CD4-positive, alpha-beta T cell treated with Interleukin-12 subunit alpha and Interleukin-12 subunit beta, for 1 hour (primary cell): ENCODE results near the gene TMEM100.

Experiments
- DNase-seq: peaks from one replicate; pipeline ENCODE4 v3.0.0-alpha.2; 2020

The TMEM100 gene, protein sequence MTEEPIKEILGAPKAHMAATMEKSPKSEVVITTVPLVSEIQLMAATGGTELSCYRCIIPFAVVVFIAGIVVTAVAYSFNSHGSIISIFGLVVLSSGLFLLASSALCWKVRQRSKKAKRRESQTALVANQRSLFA

DNA sequence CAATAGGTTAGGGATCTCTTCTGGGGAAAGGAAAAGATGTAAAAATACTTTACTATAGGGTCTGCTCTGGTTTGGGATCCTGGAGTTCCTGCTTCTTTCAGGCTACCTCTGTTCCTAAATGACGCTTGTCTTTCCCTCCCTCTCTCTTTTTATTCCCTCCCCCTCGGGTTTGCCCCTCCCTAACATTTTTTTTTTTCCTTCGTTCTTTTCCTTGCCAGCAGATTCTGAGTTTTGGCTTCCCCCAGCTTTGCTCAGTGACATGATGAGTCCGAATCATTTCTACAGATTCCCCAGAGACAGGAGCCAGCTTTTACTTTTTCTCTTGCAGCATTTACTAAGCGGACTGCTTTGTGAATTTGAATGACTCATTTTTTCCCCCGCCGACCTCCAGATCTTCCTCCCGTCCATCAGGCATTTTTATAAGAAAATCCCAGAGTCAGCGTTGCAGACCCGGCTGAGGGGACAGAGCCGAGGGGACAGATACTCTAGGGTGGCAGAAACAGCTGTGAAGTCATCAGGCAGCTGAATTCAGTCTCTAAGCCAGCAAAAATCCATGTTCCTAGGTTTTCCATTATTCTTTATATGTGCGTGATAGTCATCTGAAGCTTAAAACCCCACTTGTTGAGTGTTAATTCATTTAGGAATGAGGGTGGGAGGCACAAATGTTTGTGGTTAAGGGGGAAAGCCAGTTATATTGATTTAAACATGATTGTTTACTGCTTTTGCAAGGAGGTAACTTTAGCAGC is at the start of gene TMEM100:
Gene TMEM100, minus strand, starts transcription at position 123 of the 746 bp plus-strand sequence. CDS start 1,794 bp downstream, outside the sequence.
- no peak for DNase-seq

DNA sequence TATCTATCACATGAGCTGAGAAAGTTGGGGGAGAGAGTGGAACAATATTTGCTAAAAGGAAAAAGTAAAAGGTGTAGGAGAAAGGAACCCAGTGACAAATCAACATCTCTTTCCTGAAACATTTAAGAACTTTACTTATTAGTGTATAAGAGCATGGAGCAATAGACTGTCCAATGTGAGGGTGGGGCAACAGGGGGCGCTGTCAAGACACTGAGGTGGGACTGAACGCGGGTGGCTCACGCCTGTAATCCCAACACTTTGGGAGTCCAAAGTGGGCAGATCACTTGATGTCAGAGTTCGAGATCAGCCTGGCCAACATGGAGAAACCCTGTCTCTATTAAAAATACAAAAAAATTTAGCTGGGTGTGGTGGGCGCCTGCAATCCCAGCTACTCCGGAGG is 49.4 kb upstream of the TMEM100 start:
- DNase-seq: no peak

DNA sequence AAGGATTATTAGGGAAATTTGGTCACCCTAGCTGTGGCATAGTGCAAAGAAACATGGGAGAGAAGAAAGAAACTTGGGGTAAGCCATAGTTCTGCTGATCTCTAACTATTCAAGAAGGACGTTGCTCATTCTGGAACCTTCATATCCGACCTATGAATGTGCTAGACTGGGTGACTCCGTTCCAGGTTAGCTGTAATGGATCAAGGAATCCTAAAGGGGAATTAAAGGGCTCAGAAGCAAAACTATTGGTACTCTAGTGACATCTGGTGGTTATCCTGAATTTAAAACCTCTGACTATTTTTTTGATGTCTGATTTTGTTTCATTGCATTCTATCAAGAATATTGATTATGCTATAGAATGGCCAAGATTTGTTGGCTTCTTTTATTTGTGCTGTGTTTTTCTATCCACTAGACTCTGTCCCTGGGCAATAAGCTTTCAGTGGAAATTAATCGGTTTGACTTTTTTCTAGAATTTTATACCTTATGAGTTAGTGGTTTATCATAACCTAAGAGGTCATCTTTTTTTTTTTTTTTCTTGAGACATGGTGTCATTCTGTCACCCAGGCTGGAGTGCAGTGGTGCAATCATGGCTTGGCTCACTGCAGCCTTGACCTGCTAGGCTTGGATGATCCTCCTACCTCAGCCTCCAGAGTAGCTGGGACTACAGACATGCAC is 47.7 kb upstream of the TMEM100 start:
- peak; percentile 9 for DNase-seq

DNA sequence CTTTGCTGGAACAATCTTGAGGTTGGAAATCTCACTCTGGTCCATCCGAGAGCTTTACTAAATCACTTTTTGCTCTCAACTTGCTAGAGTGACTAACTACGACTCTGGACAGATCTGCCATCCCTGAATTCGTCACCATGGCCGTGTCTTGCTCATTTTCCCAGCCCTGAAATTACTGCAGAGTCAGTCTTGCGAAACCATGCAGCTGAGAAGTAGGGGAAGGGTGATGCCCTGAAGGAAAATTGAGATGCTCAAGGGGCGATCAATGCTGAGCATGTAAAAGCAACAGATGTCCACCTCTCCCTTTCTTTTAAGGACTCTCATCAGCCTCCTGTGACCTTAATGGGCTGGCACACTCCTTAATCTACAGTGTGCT is 46.9 kb upstream of the TMEM100 start:
- DNase-seq: no peak

DNA sequence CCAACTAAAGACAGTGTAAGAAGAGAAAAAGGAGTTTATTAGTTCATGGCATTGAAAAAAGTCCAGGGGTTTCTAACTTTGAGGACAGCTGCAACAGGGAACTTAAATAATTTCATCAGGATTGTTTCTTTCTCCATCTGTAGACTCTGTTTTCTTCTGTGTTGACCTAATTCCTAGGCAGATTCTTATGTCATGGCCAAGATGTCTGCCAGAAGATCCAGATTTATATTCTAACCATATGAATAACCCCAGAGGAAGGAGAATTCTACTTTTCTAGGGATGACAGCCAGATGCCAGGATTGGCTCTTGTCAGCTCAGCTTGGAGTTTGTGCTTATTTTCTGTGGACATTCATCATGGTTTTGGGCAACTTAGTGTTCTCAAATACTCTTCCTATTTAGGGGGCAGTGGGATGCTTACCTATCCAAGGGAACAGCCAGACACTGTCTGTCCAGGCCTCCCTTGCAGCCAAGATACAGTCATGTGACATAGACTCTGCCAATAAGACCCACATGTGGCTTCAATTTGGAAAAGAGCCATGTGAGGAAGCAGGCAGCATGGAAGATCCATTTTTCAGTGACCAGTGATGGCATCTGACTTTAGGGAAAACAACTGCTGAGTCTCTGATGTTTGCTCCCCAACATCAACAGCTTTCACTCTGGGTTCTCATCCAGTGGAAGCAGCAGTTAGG is 46.4 kb upstream of the TMEM100 start:
- no peak for DNase-seq

DNA sequence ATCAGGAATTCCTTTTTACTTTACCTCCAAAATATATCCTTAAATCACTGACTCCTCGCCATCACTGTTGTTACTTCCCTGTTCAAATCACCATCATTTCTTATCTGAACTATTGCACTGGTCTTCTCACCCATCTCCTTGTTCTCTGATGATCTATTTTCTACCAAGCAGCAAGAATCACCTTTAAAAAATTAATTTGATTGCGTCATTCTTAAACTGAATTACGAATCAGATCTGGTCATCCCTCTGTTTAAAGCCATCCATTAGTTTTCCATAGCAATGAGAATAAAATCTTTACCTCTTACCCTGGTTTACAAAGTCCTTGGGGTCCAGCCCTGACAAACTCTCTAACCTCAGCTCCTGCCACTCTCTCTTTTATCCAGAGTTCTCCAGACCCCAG is 42.8 kb upstream of the TMEM100 start:
- no peak for DNase-seq

DNA sequence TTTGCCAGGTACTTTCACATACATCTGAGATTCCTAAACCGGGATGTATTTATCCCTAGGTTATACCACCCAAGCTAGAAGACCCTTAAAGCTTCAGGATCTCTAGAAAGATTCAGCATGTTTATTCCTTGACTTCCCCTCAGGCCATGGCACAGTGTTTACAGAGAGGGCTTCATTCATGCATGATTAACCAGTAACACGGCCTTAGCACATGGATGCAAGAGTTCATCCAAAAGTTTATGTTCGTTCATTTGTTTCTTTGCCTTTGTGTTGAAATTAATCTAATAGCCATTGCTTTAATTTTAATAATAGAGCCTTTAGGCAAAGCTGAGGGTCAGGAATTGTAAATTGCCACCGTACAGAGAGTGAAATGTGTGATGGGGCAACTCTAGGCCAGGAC is 41.9 kb upstream of the TMEM100 start:
- no peak for DNase-seq

DNA sequence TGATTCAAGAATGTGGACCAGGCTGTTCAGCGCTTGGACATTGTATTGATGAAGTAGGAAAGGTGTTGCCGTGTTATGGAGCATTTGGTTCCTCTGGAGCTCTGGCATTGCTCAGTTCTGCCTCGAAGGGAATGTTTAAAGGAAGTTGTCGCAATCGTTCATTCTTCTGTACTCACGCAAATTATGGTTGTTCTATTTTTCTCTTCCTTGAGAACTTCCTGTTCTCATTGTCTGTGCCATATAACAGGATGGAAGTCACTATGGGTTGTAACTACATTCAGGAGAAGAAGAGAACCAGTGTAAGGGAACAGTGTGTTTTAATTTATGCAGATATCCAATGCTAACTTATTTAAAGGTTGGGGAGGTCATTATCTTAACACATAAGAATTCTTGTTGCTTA is 41.2 kb upstream of the TMEM100 start:
- no peak for DNase-seq

DNA sequence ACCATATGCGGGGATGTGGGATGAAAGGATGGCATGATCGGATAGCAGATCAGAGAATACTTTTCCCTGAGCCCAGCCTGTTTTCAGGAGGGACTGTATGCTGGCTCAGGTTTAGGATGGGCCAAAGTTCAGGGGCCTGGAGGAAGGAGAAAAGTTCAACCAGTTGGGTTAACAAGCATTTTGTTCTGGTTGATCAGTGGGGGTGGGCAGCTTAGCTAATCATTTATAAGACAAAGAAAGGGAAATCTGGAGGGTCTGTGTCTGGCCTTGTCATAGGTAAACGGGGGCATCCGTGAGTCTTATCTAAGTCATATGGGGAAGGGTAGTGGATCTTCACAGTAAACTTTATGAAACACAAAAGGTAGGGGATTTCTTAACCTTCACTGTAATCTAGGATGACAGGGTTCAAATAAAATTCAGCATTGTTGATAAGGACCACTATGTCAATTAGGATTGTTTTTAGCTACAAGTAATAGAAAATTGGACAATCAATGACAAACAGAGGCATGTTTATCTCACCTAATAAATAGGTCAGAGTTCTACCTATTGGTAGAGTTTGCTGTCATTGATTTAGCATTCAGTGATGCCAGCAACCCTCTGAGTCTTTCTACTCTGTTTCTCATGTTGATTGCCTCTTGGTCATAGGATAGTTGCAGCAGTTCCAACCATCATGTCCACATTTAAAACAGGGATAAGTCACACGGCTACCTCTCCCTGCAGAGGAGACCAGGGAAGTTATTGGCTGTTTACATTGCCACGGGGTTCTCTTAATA is 39.6 kb upstream of the TMEM100 start:
- no peak for DNase-seq

DNA sequence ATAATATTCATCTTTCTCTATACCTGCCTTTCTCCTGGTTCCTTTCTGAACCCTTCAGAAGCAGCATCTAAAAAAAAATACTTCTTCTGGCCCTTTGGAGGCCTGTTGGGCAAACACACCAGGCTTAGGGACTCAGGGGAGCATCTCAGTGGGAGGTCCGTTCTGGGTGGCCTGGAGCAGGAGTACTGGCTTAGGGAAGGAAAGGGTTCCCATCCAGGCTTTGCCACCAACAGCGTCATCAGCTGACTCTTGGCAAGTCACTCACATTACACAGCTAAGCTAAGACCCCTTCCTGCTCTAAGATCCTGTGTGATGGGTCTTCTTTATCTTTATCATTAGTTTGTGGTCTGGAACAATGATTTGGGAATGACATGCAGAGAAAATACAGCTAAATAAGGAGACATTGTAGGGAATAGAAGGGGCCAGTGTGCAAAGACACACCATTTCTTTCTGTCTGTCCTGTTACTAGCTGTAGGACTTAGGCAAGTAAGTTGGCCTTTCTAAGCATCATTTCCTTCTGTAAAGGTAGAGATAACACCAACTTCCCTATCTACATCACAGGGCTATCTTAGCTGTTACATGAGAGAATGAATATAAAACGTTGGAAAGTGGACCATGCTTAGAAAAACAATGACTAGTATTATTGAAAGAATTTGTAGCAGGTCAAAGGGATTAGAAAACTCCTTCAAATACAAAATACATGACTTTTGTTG is 38.1 kb upstream of the TMEM100 start:
- DNase-seq: no peak

DNA sequence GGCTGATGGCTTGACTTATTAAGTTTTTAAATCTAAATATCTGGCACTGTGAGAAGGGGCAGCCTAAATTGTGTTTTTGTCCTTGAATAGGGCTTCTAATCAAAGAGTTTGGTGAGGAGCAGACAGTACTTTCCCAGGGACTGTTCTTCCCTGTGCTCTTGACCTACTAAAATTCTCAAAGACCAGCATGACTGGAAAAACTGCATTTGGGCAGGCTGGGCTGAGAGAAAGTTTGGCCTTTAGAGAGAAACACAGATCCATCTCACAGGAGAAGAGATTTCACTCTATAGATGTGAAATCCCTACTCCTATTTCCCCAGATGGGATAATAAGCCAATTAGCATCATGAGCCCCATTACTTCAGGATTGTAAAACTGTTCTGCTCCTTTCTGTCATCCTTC is 35.5 kb upstream of the TMEM100 start:
- no peak for DNase-seq

DNA sequence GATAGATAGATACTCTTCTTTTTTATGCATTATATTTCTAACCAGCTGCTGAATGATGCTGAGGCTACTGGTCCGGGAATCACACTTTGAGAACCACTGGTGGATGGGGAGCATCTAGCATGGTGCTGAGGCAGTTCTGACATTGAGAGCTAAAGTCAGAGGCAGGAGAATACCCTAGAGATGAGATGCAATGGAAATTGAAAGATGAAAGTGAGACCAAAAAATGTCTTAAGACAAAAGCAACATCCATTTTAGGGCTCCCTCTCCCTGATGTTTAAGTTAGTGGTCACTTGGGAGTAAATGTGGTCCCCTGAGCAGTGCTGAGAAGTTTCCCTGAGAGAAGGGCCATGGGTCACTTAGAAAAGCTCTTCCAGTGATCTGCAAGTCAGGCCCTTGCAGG is 35.0 kb upstream of the TMEM100 start:
- DNase-seq: no peak

DNA sequence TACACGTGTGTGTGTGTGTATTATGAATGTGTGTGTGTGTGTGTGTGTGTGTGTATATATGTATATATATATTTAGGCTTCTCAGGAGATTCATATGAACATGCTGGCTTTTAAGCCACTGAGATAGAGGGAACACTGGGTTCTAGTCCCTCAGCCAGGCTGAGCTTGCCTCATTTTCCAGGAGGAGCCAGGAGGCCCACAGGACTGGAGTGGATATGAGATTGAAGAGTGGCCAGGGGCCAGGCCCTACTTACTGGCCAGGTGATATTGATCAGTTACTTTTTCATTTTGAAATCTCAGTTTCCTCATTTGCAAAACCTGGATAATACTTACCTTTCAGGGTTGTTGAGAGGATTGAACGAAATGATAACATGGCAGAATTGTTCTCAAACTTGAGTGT is 34.0 kb upstream of the TMEM100 start:
- DNase-seq: no peak

DNA sequence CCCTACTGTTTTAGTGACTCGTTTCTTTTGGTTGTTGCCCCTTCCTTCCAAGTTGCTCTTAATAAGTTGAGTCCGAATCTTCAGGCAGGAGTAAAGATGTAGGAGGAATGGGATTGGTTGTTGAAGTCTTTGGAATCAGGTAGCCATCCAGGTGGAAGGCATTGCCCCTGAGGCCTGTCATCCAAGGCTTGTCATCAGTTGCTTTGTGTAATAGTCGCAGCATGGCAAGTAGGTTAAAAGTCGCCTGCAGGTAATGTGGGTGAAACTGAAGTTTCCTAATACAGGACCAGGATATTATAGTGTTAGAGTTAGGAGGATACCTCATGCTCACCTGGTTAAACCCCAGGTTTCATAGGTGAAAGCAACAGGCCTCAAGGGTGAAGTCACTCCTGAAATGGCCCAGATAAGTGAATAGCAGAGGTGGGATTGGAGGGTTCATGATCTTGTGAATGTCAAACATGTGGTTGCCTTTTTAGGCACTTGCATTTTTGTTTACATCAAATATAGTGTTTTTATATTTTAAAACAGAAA is 29.1 kb upstream of the TMEM100 start:
- DNase-seq: no peak

DNA sequence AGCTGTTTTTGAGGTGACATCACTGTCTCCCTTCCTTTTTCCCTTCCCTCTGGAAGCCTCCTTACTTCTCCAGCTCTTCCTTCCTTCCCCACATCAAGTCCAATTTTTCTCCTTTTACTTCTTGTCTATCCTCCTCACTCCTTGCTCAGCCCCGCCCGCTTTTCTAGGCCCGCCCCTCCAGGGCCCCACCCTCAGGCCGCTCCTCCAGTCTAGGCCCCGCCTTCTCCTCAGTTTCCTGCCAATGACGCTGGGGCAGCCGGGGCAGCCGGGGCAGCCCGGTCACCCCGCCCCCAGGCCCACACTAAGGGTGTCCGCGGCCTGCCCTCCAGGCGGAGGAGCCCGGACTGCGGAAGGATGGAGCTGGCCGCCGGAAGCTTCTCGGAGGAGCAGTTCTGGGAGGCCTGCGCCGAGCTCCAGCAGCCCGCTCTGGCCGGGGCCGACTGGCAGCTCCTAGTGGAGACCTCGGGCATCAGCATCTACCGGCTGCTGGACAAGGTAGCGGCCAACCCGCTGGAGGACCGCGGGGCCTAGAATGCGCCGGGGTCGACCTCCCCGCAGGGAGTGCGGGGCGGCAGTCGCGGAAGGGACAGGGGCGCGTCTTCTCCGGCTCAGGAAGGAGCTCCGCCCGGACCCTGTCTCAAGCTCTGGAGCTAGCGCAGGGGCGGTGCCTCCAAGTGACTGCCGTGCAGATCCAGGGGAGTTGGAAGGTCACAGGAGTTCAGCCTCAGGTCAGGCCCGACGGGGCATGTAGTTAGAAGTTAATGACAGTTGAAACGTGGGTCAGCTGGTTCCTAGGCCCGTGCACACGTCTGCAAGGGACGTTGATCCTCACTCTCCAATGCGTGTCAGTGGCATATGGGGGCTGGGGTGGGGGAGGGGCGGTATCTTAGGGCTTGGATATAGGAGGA is 28.3 kb upstream of the TMEM100 start, which contains the start of gene PCTP:
Gene PCTP, plus strand, starts transcription at position 302 of the 908 bp plus-strand sequence. Its CDS starts 53 bp downstream, at position 355.
- DNase-seq: peak; percentile 84

DNA sequence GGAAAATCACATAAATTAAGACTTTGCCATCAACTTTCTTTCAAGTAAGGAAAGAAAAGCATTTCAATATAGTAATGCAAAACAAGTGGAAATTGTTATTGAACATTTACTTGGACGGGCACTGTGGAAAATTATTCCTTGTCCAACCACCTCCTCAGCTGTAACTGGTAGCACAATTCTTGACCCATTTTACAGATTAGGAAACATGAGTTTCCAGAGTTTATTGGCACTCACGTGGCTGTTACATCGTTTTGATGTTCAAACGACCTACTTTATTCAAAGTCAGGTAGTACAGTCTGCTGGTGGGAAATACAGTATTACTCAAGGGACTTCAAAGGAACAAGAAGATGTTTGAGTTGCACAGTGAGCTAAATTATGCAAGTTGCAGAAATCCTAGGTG is 27.3 kb upstream of the TMEM100 start:
- DNase-seq: no peak

DNA sequence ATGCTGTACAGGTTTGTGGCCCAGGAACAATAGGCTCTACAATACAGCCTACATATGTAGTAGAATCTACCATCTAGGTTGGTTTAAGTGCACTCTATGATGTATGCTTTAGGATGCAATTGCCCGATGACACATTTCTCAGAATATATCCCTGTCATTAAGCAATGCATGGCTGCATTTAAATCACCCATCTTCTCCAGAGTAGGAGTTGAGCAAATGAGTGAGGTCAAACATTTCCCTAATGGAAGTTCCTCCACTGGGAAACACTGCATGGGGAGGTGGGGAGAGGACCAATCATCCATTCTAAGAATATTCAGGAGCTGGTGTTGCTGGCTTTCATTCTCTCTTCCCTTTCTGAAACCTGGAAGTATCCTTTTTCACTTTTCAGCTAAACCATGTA is 26.2 kb upstream of the TMEM100 start:
- no peak for DNase-seq

DNA sequence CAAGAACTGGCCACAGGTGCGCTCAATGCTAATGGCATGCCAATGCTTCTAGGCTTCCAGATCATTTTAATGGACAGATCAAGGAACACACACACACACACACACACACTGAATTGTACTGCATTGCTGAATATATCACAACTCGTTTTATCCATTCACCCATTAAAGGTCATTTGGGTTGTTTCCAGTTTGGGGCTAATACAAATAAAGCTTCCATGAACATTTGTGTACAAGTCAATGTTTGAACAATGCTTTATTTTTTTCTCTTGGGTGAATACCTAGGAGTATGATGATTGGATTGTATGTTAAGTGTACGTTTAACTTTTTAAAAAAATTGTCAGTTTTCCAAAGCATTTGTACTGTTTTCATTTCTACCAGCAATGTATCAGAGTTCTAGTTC is 24.5 kb upstream of the TMEM100 start:
- DNase-seq: no peak

DNA sequence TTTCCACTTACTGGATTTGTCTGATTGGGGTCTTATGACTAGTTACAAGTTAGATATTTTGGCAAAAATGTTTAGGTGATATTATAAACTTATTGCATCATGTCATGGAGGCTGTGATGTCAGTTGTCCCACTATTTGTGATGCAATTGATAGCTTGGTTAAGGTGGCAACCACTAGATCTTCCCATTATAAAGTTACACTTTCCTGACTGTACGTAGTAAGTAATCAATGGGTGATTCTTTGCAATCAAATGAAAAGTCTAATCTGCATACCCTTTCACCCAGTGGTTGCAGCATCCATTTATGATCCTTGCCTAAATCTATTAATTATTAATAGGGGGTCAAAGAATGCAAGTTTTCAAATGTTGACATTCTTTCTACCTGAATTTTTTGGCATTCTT is 23.8 kb upstream of the TMEM100 start:
- DNase-seq: no peak

DNA sequence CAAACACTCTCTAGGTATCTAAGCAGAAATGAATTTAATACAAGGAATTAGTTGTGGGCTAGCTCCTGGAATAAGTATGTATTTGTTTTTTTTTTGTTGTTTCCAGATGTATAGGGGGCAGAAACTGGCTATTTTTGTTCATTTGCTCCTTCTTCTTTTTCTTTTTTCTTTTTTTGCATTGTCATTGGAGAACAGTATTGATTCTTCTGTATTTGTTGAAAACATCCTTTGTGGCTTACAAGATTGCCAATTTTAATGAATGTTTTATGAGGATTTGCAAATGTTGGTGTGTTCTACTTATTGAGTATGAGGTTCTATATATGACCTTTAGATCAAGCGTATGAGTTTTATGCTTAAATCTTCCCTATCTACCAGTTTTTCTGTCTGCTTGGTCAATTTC is 22.6 kb upstream of the TMEM100 start:
- DNase-seq: no peak
